GM12878 (cell line): ENCODE data around the gene TPCN2. TPM values are rescaled to one million over a fixed set of nuclear protein-coding genes. Genes with fewer than 3 reads are reported as not detected.

Experiments used
- ATAC-seq: fragments of 200-7000 bp; cut with Tn5 transposase; 3 replicates; pipeline ENCODE4 v1.9.1; 2020; ENCODE audit warnings: mild to moderate bottlenecking, moderate library complexity
- BruUV-seq: library from RNA; stranded (reverse); fragments of 400-500 nt; replicated peaks from 2 replicates; lab custom pipeline; 2021; lab: Mats Ljungman, UMichigan
- CTCF ChIA-PET: fragments of 300-600 bp; sonication (Branson Sonifier 250); formaldehyde crosslinking; extraction: SDS; loops from one replicate; lab custom pipeline; 2021; ENCODE audit warnings: inconsistent platforms; lab: Yijun Ruan, JAX
- POLR2A ChIA-PET: fragments of 350-600 bp; formaldehyde crosslinking; extraction: SDS; loops from one replicate; lab custom pipeline; 2021; ENCODE audit warnings: inconsistent platforms; lab: Charles Lee
- RAD21 ChIA-PET: fragments of 300-600 bp; sonication (Branson Sonifier 250); formaldehyde crosslinking; loops from one replicate; lab custom pipeline; 2023; ENCODE audit warnings: antibody characterized with exemption; ENCODE audit not compliant: unreplicated experiment; lab: Charles Lee
- SMC1A ChIA-PET: fragments of 300-600 bp; sonication (Branson Sonifier 250); formaldehyde crosslinking; loops from one replicate; lab custom pipeline; 2023; ENCODE audit not compliant: unreplicated experiment, uncharacterized antibody; lab: Charles Lee
- DNase-seq: peaks from one replicate; pipeline ENCODE4 v3.0.0-alpha.2; 2011; ENCODE audit warnings: low read depth, low spot score
- FAIRE-seq: peaks from 3 replicates; lab custom pipeline; 2011; peaks lifted over from hg19 to GRCh38; lab: Jason Lieb, UNC
- H2AFZ ChIP-seq: 2 replicates; pipeline ENCODE4 v1.6.0; 2011; ENCODE audit warnings: low read depth, low read length, control low read depth; ENCODE audit not compliant: control insufficient read depth
- H3K27ac ChIP-seq: 2 replicates; pipeline ENCODE4 v1.5.1; 2011; ENCODE audit warnings: control low read depth; ENCODE audit not compliant: control insufficient read depth, insufficient read depth
- H3K27me3 ChIP-seq, 2 experiments: replicated peaks in 1 of 2; 2 replicates each; pipeline versions ENCODE4 v1.6.0 to v1.6.1; 2011; ENCODE audit warnings: low read length in 1 of 2; ENCODE audit not compliant: control insufficient read depth in 2 of 2, insufficient read depth in 2 of 2
- H3K36me3 ChIP-seq, 2 experiments: 2 replicates each; pipeline ENCODE4 v1.5.1; 2011; ENCODE audit warnings: low read length in 1 of 2; ENCODE audit not compliant: control insufficient read depth in 2 of 2, insufficient read depth in 2 of 2
- H3K4me1 ChIP-seq: 2 replicates; pipeline ENCODE4 v1.6.1; 2011; ENCODE audit warnings: mild to moderate bottlenecking, low read length, moderate library complexity, mixed read lengths; ENCODE audit not compliant: control insufficient read depth, insufficient read depth
- H3K4me2 ChIP-seq: 2 replicates; pipeline ENCODE4 v1.6.0; 2011; ENCODE audit warnings: control low read depth; ENCODE audit not compliant: control insufficient read depth, insufficient read depth
- H3K4me3 ChIP-seq: fragments of 200-600 bp; sonication (generic); 2 replicates; pipeline ENCODE4 v1.5.1; 2016
- H3K79me2 ChIP-seq: 2 replicates; pipeline ENCODE4 v1.6.0; 2011; ENCODE audit warnings: low read length; ENCODE audit not compliant: control insufficient read depth, insufficient read depth
- H3K9ac ChIP-seq: 2 replicates; pipeline ENCODE4 v1.8.0; 2011; ENCODE audit warnings: low read length, control low read depth, mixed read lengths; ENCODE audit not compliant: control insufficient read depth, insufficient read depth
- H3K9me3 ChIP-seq: replicated peaks from 3 replicates; pipeline ENCODE4 v1.5.1; 2011; ENCODE audit warnings: mild to moderate bottlenecking, low read length; ENCODE audit not compliant: control insufficient read depth, insufficient read depth
- H4K20me1 ChIP-seq: 2 replicates; pipeline ENCODE4 v1.6.0; 2011; ENCODE audit not compliant: control insufficient read depth, insufficient read depth
- CHD2 ChIP-seq: IDR thresholded peaks from 2 replicates; pipeline ENCODE4 v1.6.1; 2011; ENCODE audit warnings: low read depth, low read length, improper control_type of control experiment, borderline replicate concordance
- E4F1 ChIP-seq: fragments of 450-650 bp; IDR thresholded peaks from 2 replicates; pipeline ENCODE4 v1.6.1; 2018; ENCODE audit warnings: borderline replicate concordance, mild to moderate bottlenecking; ENCODE audit not compliant: partially characterized antibody
- JUND ChIP-seq: IDR thresholded peaks from 2 replicates; pipeline ENCODE4 v1.6.1; 2012; ENCODE audit warnings: low read depth, mild to moderate bottlenecking, low read length, improper control_type of control experiment, moderate library complexity
- MEF2A ChIP-seq: IDR thresholded peaks from 2 replicates; pipeline ENCODE4 v1.6.1; 2011; ENCODE audit warnings: low read depth, mild to moderate bottlenecking, low read length, moderate library complexity; ENCODE audit not compliant: insufficient read depth
- MEF2B ChIP-seq: fragments of 450-650 bp; IDR thresholded peaks from 2 replicates; pipeline ENCODE4 v1.6.1; 2018; ENCODE audit warnings: mild to moderate bottlenecking, moderate library complexity; ENCODE audit not compliant: partially characterized antibody, poor library complexity, severe bottlenecking
- PAX5 ChIP-seq: IDR thresholded peaks from 2 replicates; pipeline ENCODE4 v1.6.1; 2011; ENCODE audit warnings: low read depth, low read length, borderline replicate concordance
- PAX8 ChIP-seq: fragments of 450-650 bp; IDR thresholded peaks from 2 replicates; pipeline ENCODE4 v1.6.1; 2017; ENCODE audit warnings: mild to moderate bottlenecking, moderate library complexity
- PKNOX1 ChIP-seq: fragments of 450-650 bp; IDR thresholded peaks from 2 replicates; pipeline ENCODE4 v1.6.1; 2016; ENCODE audit warnings: mild to moderate bottlenecking
- RB1 ChIP-seq: fragments of 450-650 bp; formaldehyde crosslinking; IDR thresholded peaks from 2 replicates; pipeline ENCODE4 v1.6.1; 2017; ENCODE audit warnings: mild to moderate bottlenecking, borderline replicate concordance
- SMAD1 ChIP-seq: fragments of 450-650 bp; IDR thresholded peaks from 2 replicates; pipeline ENCODE4 v1.6.1; 2018; ENCODE audit warnings: mild to moderate bottlenecking, low read depth; ENCODE audit not compliant: partially characterized antibody
- SPI1 ChIP-seq: IDR thresholded peaks from 2 replicates; pipeline ENCODE4 v1.6.1; 2011; ENCODE audit warnings: low read depth, mild to moderate bottlenecking, low read length, moderate library complexity, borderline replicate concordance; ENCODE audit not compliant: insufficient read depth
- ZBTB40 ChIP-seq: fragments of 450-650 bp; IDR thresholded peaks from 2 replicates; pipeline ENCODE4 v1.6.1; 2016; ENCODE audit warnings: mild to moderate bottlenecking, moderate library complexity, borderline replicate concordance
- WGBS: methylation state at CpG from one replicate; pipeline ENCODE4 v1.1.6; 2016; ENCODE audit warnings: low lambda C conversion rate; ENCODE audit not compliant: insufficient replicate concordance, insufficient coverage; ENCODE audit errors: missing lambda C conversion rate; 5-methylcytosine and 5-hydroxymethylcytosine counted together
- in situ Hi-C: fragments of 300-500 bp; cut with MboI; formaldehyde crosslinking; loops from 9 replicates; pipeline ENCODE4 v1.14.3; 2018; ENCODE audit warnings: mixed read lengths
- intact Hi-C: fragments of 100-400 bp; cut with micrococcal nuclease; formaldehyde crosslinking; loops from one replicate; pipeline ENCODE4 v1.14.2; 2022; ENCODE audit not compliant: unreplicated experiment
- polyA plus RNA-seq, 11 experiments: library from polyadenylated mRNA; depleted of rRNA in 4 of 11; unstranded in 6 of 11; stranded (reverse) in 5 of 11; fragments of >200 nt; fragmentation: Nextera tagmentation in 4 of 11; fragmentation: Illumina TruSeq in 1 of 11; extraction: Ambion mirVana in 4 of 11; extraction: Trizol in 1 of 11; gene quantifications; 1 replicate in 1 of 11; 2 replicates in 10 of 11; pipeline versions ENCODE4 v1.2.1 to v1.2.3, GENCODE V29; 2011 to 2016; ENCODE audit warnings: inconsistent platforms in 2 of 11, missing spikeins in 2 of 11, low read depth in 1 of 11
- total RNA-seq, 4 experiments: library from RNA; depleted of rRNA in 3 of 4; stranded (reverse); fragments of >200 nt in 3 of 4; fragmentation: Illumina TruSeq in 1 of 4; extraction: Trizol in 1 of 4; gene quantifications; 2 replicates each; pipeline versions ENCODE4 v1.2.1 to v1.2.3, GENCODE V29; 2013 to 2021

TPCN2 gene
- total and polyA plus RNA-seq, 10 of the 15 experiments (the other 5 are each of a cell fraction or from before 2014, with no cell fraction given), result 1.7 to 18.4 (median 8.4) TPM

GRCh38 chr11:69108030-69108429 lies 59.3 kb downstream of the TPCN2 start:
- DNase-seq, result no peak
- no peaks in the 10 kb centered on the region; the same call in 1 of the 3 replicates for H3K9me3 ChIP-seq
- no peak overlapping the region for H2AFZ ChIP-seq
- H3K27ac ChIP-seq, result no peak overlapping the region
- FAIRE-seq, result no peak
- ChIA-PET SMC1A (no interaction called here), CTCF (interaction anchor here (1.4 kb wide), 1 partner anchor 562 kb away, joined by 4 read pairs; no protein-coding TSS in a partner anchor), RAD21 (no interaction called here), POLR2A (no interaction called here)
- no TSS peak for BruUV-seq
- no peaks in the 10 kb centered on the region for H3K27me3 ChIP-seq
- no peak for TF ChIP-seq MEF2B
- no peak for TF ChIP-seq PKNOX1
- no peak for TF ChIP-seq CHD2
- no peak for TF ChIP-seq PAX5
- TF ChIP-seq E4F1, result no peak
- TF ChIP-seq JUND, result no peak
- no peak for TF ChIP-seq MEF2A
- TF ChIP-seq SMAD1, result no peak
- TF ChIP-seq RB1, result no peak
- no peak for TF ChIP-seq PAX8
- no peak for TF ChIP-seq ZBTB40
- TF ChIP-seq SPI1, result no peak
- no peaks in the 10 kb centered on the region for H3K36me3 ChIP-seq
- H4K20me1 ChIP-seq, result no peaks in the 10 kb centered on the region
- intact Hi-C loops (loop anchor here (5.0 to 10.0 kb wide), 3 partner anchors 59 to 147 kb away; no protein-coding TSS in a partner anchor), in situ Hi-C loops (loop anchor here (10.0 kb wide), 1 partner anchor 557 kb away; no protein-coding TSS in a partner anchor)
- no peaks in the 10 kb centered on the region for H3K79me2 ChIP-seq
- ATAC-seq, result no peak
- no peak overlapping the region for H3K4me3 ChIP-seq
- 29% methylated on average over 7 of the region's 7 CpGs for WGBS
- H3K9ac ChIP-seq, result no peak overlapping the region
- H3K4me1 ChIP-seq, result no peaks in the 10 kb centered on the region
- no peak overlapping the region for H3K4me2 ChIP-seq
